Trophoblast cell (in vitro differentiated cells and primary cell): ENCODE data around the gene RBM38.
A peak's percentile ranks its signal among the peaks of the same experiment; 100 is the strongest.

Experiments used
- DNase-seq, 2 donors: peaks; one replicate each; pipeline ENCODE4 v3.0.0-alpha.2; 2016
- H2AFZ ChIP-seq: 2 replicates; pipeline ENCODE4 v1.6.1; 2013; ENCODE audit warnings: low read length, moderate library complexity, mild to moderate bottlenecking; ENCODE audit not compliant: insufficient read depth, poor library complexity
- H2AK5ac ChIP-seq: 2 replicates; pipeline ENCODE4 v1.6.1; 2013; ENCODE audit warnings: mild to moderate bottlenecking, low read length
- H2BK120ac ChIP-seq: 2 replicates; pipeline ENCODE4 v1.6.1; 2013; ENCODE audit warnings: low read length, mild to moderate bottlenecking, moderate library complexity; ENCODE audit not compliant: insufficient read depth, poor library complexity
- H2BK12ac ChIP-seq: 2 replicates; pipeline ENCODE4 v1.6.1; 2013; ENCODE audit warnings: mild to moderate bottlenecking, low read length, moderate library complexity
- H2BK5ac ChIP-seq: 2 replicates; pipeline ENCODE4 v1.6.1; 2013; ENCODE audit warnings: low read length, low read depth, moderate library complexity, mild to moderate bottlenecking; ENCODE audit not compliant: poor library complexity
- H3K14ac ChIP-seq: 2 replicates; pipeline ENCODE4 v1.6.1; 2013; ENCODE audit warnings: mild to moderate bottlenecking, low read length
- H3K18ac ChIP-seq: 2 replicates; pipeline ENCODE4 v1.6.1; 2013; ENCODE audit warnings: mild to moderate bottlenecking, low read length
- H3K23ac ChIP-seq: 2 replicates; pipeline ENCODE4 v1.6.1; 2013; ENCODE audit warnings: low read length
- H3K27ac ChIP-seq: 2 replicates; pipeline ENCODE4 v1.5.1; 2013; ENCODE audit warnings: low read depth, mild to moderate bottlenecking, inconsistent platforms, low read length, moderate library complexity
- H3K27me3 ChIP-seq: 2 replicates; pipeline ENCODE4 v1.6.1; 2013; ENCODE audit warnings: inconsistent platforms, mild to moderate bottlenecking, low read length, moderate library complexity; ENCODE audit not compliant: insufficient read depth
- H3K36me3 ChIP-seq, 2 experiments: 1 replicate in 1 of 2; 2 replicates in 1 of 2; pipeline ENCODE4 v1.6.1; 2013; ENCODE audit warnings: low read length in 2 of 2, mild to moderate bottlenecking in 2 of 2, moderate library complexity in 1 of 2; ENCODE audit not compliant: insufficient read depth in 2 of 2, control insufficient read depth in 1 of 2
- H3K4ac ChIP-seq: 2 replicates; pipeline ENCODE4 v1.6.1; 2013; ENCODE audit warnings: low read depth, mild to moderate bottlenecking, low read length, moderate library complexity
- H3K4me1 ChIP-seq, 2 experiments: 1 replicate in 1 of 2; 2 replicates in 1 of 2; pipeline ENCODE4 v1.6.1; 2013; ENCODE audit warnings: low read length in 2 of 2, mild to moderate bottlenecking in 2 of 2, moderate library complexity in 1 of 2; ENCODE audit not compliant: insufficient read depth in 2 of 2, control insufficient read depth in 1 of 2
- H3K4me2 ChIP-seq: 2 replicates; pipeline ENCODE4 v1.6.1; 2013; ENCODE audit warnings: inconsistent platforms, mild to moderate bottlenecking, low read length, moderate library complexity
- H3K4me3 ChIP-seq: 2 replicates; pipeline ENCODE4 v1.5.1; 2013; ENCODE audit warnings: mild to moderate bottlenecking, low read depth, low read length, inconsistent platforms
- H3K79me1 ChIP-seq: one replicate; pipeline ENCODE4 v1.6.1; 2013; ENCODE audit warnings: low read length
- H3K79me2 ChIP-seq: 2 replicates; pipeline ENCODE4 v1.6.1; 2013; ENCODE audit warnings: low read length, mild to moderate bottlenecking; ENCODE audit not compliant: control insufficient read depth, insufficient read depth, poor library complexity
- H3K9ac ChIP-seq: 2 replicates; pipeline ENCODE4 v1.6.1; 2013; ENCODE audit warnings: mild to moderate bottlenecking, low read length
- H3K9me3 ChIP-seq: 2 replicates; pipeline ENCODE4 v1.6.1; 2013; ENCODE audit warnings: low read depth, mild to moderate bottlenecking, control low read depth, inconsistent platforms, low read length; ENCODE audit not compliant: insufficient read depth
- H4K12ac ChIP-seq: 2 replicates; pipeline ENCODE4 v1.6.1; 2013; ENCODE audit warnings: low read depth, mild to moderate bottlenecking, low read length, moderate library complexity
- H4K8ac ChIP-seq: 2 replicates; pipeline ENCODE4 v1.6.1; 2013; ENCODE audit warnings: low read depth, mild to moderate bottlenecking, low read length, moderate library complexity
- H4K91ac ChIP-seq: one replicate; pipeline ENCODE4 v1.6.1; 2013; ENCODE audit warnings: low read depth, mild to moderate bottlenecking, low read length, moderate library complexity
- WGBS: extraction: QIAGEN DNeasy Blood & Tissue Kit; methylation state at CpG from one replicate; pipeline ENCODE4 v1.1.7; 2013; ENCODE audit warnings: missing lambda C conversion rate; ENCODE audit not compliant: insufficient read length, insufficient coverage; ENCODE audit errors: extremely low coverage; 5-methylcytosine and 5-hydroxymethylcytosine counted together

Gene RBM38

GRCh38 chr20:57400821-57401564 is 9.8 kb downstream of the RBM38 start:
- Histone ChIP-seq H4K8ac (no peak overlapping the region), H3K27ac (no peak overlapping the region)

GRCh38 chr20:57401565-57401918 is 10.3 kb downstream of the RBM38 start:
- Histone ChIP-seq H3K4ac (no peak overlapping the region), H3K36me3 (peaks cover 95 to 97% of the 10 kb centered on the region in 2 experiments), H3K23ac (no peak overlapping the region), H3K18ac (no peak overlapping the region), H3K4me2 (no peak overlapping the region), H2BK12ac (no peak overlapping the region), H2AFZ (no peak overlapping the region), H2BK120ac (no peak overlapping the region), H3K4me1 (peaks cover 16 to 22% of the 10 kb centered on the region in 2 experiments), H4K91ac (no peak overlapping the region), H3K27me3 (no peaks in the 10 kb centered on the region), H3K9me3 (no peaks in the 10 kb centered on the region), H3K79me1 (no peaks in the 10 kb centered on the region), H2AK5ac (no peak overlapping the region), H4K8ac (no peak overlapping the region), H3K79me2 (peaks cover 4% of the 10 kb centered on the region), H2BK5ac (no peak overlapping the region), H3K9ac (no peak overlapping the region), H3K27ac (no peak overlapping the region), H3K14ac (no peak overlapping the region), H4K12ac (no peak overlapping the region), H3K4me3 (peak overlapping the region; percentile 4)
- DNase-seq, result no peak
- WGBS, result no CpG with 5 or more reads among the region's 7 CpGs

More at GRCh38 chr20:57400821-57401564, 9.8 kb downstream of the RBM38 start:
- peaks cover 3% of the 10 kb centered on the region for H3K79me1 ChIP-seq
- H3K27me3 ChIP-seq, result no peaks in the 10 kb centered on the region
- H3K79me2 ChIP-seq, result peaks cover 4% of the 10 kb centered on the region
- H3K23ac ChIP-seq, result no peak overlapping the region
- H4K91ac ChIP-seq, result no peak overlapping the region
- no peak overlapping the region for H4K12ac ChIP-seq
- no peaks in the 10 kb centered on the region for H3K9me3 ChIP-seq
- H2BK5ac ChIP-seq, result no peak overlapping the region
- no peak overlapping the region for H3K14ac ChIP-seq
- H3K9ac ChIP-seq, result no peak overlapping the region
- DNase-seq, result no peak
- H3K4ac ChIP-seq, result no peak overlapping the region
- H3K18ac ChIP-seq, result no peak overlapping the region
- H3K4me1 ChIP-seq, result peaks cover 16 to 25% of the 10 kb centered on the region in 2 experiments
- no peak overlapping the region for H2BK12ac ChIP-seq
- no peak overlapping the region for H2BK120ac ChIP-seq
- H3K36me3 ChIP-seq, result peaks cover 95 to 96% of the 10 kb centered on the region in 2 experiments
- H3K4me2 ChIP-seq, result no peak overlapping the region
- no peak overlapping the region for H2AK5ac ChIP-seq
- H2AFZ ChIP-seq, result no peak overlapping the region
- no CpG with 5 or more reads among the region's 21 CpGs for WGBS
- H3K4me3 ChIP-seq, result peak overlapping the region; percentile 4

DNA sequence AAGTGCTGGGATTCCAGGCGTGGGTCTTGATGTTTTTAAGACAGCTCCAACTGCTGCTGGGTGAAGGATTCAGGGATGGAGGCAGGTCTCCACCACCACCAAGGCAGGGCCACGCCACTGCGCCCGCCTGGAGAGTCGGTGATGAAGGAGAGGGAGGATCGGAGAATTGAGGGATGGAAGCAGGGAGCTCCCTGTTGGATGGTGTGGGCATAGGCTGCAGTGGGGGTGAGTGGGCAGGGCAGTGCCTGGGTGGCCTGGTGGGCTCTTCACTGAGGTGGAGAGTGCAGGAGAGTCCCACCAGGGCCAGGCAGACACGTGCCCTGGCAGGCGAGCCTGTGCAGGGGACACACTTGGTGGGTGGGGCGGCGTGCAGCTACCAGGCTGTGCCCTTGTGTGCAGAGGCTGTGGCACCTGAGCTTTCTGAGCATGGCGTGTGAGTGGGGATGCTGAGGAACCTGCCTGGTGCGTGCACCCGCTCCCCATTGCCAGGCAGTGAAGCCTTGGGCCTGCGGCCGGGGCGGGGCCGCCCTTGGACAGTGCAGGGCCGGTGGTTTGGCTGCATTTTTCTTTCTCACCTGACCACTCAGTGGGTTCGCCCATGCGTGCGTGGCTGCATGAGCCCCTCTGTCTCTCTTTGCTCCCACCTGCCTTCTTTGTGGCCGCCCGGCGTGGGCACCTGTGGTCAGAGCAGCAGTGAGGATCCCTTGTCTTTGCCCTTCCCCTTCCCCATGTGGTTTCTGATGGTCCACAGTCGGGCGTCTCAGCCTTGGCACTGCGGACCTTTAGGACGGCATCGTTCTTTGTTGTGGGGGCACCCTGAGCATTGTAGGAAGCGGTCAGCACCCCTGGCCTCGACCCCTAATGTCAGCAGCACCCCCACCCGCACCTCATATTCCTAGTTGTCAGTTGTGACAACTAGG is 11.3 kb downstream of the RBM38 start:
- Histone ChIP-seq H4K91ac (no peak overlapping the region), H3K27ac (no peak overlapping the region), H3K9ac (no peak overlapping the region), H3K18ac (peak overlapping the region; percentile 30), H4K12ac (no peak overlapping the region), H2BK120ac (no peak overlapping the region), H3K4me2 (no peak overlapping the region), H2AK5ac (no peak overlapping the region), H2BK5ac (no peak overlapping the region), H4K8ac (no peak overlapping the region), H3K4ac (no peak overlapping the region), H2AFZ (no peak overlapping the region), H3K4me1 (peaks cover 11 to 17% of the 10 kb centered on the region in 2 experiments), H2BK12ac (no peak overlapping the region), H3K9me3 (no peaks in the 10 kb centered on the region), H3K4me3 (no peak overlapping the region), H3K27me3 (no peaks in the 10 kb centered on the region), H3K23ac (no peak overlapping the region), H3K36me3 (peaks cover 93 to 95% of the 10 kb centered on the region in 2 experiments), H3K14ac (no peak overlapping the region), H3K79me1 (no peaks in the 10 kb centered on the region), H3K79me2 (peaks cover 4% of the 10 kb centered on the region)
- no CpG with 5 or more reads among the region's 32 CpGs for WGBS
- DNase-seq, result peak in 1 of 2 donors; percentile 42

DNA sequence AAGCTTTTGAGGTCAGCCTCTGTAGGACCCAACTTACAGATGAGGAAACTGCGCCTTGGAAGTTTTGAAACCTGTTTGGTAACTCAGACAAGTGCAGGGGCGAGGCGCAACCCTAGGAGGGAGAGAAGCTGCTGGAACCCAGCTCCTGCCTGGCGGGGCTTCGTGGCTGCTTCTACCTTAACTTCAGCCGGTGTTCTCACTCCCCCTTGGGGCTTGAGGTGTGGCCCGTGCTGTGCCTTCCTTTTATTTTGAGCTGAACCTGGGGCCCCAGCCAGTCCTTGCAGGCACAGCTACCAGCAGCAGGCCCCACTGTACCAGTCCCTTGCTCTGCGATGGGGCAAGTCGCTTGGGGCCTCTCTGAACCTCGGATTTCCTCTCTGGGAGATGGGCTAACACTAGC is 12.0 kb downstream of the RBM38 start:
- Histone ChIP-seq H3K14ac (no peak overlapping the region), H3K27me3 (no peaks in the 10 kb centered on the region), H3K4me1 (peaks cover 5 to 14% of the 10 kb centered on the region in 2 experiments), H3K36me3 (peaks cover 94 to 96% of the 10 kb centered on the region in 2 experiments), H3K79me1 (no peaks in the 10 kb centered on the region), H2BK120ac (no peak overlapping the region), H4K12ac (no peak overlapping the region), H2BK12ac (no peak overlapping the region), H3K4me2 (no peak overlapping the region), H3K18ac (no peak overlapping the region), H4K8ac (no peak overlapping the region), H2AK5ac (no peak overlapping the region), H3K79me2 (peaks cover 3% of the 10 kb centered on the region), H3K27ac (no peak overlapping the region), H3K9me3 (peaks cover 6% of the 10 kb centered on the region), H3K4ac (no peak overlapping the region), H2BK5ac (no peak overlapping the region), H3K4me3 (no peak overlapping the region), H3K23ac (no peak overlapping the region), H3K9ac (no peak overlapping the region), H2AFZ (no peak overlapping the region), H4K91ac (no peak overlapping the region)
- no CpG with 5 or more reads among the region's 10 CpGs for WGBS
- peak in 1 of 2 donors; percentile 33 for DNase-seq
